HT1080 (cell line): Measurements from ENCODE around the gene SSR2. TPM values are rescaled to one million over a fixed set of nuclear protein-coding genes. Genes with fewer than 3 reads are reported as not detected.

Experiments used
- DNase-seq: peaks from one replicate; pipeline ENCODE4 v3.0.0-alpha.2; 2015; ENCODE audit warnings: low read depth
- polyA plus RNA-seq, 2 experiments: library from polyadenylated mRNA; depleted of rRNA; stranded (reverse); fragments of >200 nt; gene quantifications; 2 replicates each; pipeline ENCODE4 v1.2.3, GENCODE V29; 2015
- total RNA-seq: library from RNA; depleted of rRNA; stranded (reverse); fragments of >200 nt; shearing (Covaris generic); gene quantifications from 2 replicates; pipeline ENCODE4 v1.2.3, GENCODE V29; 2014; rRNA removed

Gene SSR2
- 582 and 611 TPM in 2 replicates for total RNA-seq
- 568 and 615 TPM in 2 replicates for polyA plus RNA-seq (2015; cell fraction: cytosol; rRNA removed)
- polyA plus RNA-seq (2015; cell fraction: nucleus; rRNA removed) = 466 and 506 TPM in 2 replicates

DNA sequence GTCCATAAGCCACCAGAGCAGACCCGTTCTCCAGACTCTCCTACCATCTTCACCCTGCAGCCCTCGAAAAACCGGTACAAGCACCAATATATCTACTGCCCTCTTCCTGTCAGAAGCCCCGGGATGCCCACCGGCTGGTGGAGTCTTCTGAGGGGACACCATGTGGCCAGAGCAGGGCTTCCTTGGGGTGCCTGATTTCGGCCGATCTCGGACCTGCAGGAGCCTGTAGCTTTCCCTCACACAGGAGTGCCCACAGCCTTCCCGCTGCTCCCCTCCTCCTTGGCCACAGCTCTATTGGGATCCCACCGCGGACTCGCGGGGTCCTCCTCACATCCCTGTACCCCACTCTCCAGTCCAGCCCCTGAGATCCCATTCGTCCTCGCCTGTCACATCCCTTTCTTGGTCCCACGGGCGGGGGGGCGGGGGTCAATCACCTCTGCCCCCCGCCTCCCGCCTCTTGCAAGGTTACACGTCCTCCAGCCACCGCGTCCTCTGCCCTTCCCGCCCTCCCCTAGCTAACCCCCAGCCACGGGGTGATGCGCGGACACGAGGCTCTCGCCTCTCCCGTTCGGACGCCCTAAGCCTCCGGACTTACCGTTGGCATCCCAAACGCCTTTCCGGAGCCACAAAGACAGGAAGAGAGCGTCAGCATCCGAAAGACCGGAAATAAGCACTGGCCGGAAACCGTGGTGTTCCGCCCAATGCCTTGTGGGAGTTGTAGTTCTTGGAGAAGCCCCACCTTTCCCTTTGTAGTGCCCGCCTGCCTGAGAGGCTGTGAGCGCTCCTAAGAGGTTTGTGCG lies at the start of gene SSR2:
TSS of gene SSR2 (minus strand) at position 659 of the 800 bp plus-strand sequence. CDS start 784 bp downstream, outside the sequence.
- peak; percentile 91 for DNase-seq

DNA sequence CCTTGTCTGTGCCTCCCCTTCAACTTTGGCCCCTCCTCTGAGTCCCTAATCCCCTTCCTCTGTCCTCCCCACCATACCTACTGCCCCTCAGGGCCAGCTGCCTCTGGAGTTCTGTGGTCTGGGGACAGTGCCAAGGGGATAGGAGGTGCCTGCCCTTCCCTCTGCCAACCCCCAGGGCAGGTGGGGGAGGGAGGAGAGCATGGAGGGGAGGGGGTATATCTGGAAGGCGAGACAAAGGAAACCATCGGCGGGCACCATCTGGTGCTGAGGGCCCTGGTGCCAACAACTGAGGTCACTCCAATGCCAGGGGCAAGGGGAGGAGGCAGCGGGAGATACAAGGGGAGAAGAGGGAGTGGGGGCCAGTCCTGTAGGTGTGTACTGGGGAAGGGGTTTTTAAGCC lies 49.8 kb upstream of the SSR2 start:
- no peak for DNase-seq

DNA sequence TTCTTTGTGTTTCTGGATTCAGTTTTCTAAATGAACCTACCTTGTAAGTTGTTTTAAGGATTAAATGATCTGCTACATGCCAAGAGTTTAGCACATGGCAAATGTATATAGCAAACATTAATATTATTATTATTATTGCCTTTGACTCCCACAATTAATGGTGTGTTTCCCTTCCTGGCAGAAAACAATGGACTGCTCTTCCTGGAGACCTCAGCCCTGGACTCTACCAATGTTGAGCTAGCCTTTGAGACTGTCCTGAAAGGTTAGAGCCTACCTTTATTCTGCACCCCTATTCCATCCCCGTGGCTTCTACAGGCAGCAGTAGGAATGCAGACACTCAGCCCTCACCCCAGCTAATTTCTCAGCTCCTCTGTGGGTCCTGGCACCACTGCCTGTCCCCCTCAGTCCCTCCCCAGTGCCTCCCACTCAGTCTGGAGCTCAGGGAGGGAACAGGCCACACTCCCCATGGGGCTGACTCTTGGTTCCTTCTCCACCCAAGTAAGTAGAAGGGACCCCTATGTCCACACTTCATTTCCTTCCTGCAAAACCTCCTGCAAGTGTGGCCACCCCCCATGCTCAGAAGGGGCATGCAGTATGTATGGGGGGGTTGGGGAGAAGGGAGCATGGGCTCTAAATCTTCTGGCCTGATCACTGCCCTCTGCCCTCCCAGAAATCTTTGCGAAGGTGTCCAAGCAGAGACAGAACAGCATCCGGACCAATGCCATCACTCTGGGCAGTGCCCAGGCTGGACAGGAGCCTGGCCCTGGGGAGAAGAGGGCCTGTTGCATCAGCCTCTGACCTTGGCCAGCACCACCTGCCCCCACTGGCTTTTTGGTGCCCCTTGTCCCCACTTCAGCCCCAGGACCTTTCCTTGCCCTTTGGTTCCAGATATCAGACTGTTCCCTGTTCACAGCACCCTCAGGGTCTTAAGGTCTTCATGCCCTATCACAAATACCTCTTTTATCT lies 49.0 kb upstream of the SSR2 start:
- no peak for DNase-seq

DNA sequence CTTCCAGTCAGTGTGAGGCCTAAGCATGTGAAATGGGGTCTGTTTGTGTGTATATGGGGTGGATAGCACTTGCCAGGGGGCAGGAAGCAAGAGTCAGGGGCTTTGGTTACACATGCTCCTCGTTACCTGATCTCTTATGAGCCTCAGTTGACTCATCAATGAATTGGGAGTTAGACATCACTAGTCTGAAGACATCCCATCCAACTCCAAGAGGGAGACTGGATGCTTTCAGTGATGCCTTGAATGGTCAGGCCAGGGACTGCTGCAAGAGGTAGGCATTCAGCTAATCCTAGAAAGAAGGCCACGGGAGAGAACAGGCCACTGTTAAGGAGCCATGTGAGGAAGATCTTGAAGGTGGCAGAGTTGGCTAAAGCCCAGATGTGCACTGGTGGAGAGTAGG lies 46.5 kb upstream of the SSR2 start:
- peak; percentile 40 for DNase-seq

DNA sequence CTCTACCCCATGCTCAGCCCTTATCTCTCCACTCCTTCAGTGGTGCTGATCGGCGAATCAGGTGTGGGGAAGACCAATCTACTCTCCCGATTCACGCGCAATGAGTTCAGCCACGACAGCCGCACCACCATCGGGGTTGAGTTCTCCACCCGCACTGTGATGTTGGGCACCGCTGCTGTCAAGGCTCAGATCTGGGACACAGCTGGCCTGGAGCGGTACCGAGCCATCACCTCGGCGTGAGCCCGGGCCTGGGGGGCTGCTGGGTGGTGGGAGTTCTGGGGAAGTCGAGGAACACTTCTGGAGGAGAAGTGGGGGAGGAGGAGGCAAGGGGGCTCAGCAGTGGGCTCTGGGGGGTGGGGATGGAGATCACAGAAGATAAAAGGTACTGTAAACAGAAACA lies 45.1 kb upstream of the SSR2 start:
- no peak for DNase-seq

DNA sequence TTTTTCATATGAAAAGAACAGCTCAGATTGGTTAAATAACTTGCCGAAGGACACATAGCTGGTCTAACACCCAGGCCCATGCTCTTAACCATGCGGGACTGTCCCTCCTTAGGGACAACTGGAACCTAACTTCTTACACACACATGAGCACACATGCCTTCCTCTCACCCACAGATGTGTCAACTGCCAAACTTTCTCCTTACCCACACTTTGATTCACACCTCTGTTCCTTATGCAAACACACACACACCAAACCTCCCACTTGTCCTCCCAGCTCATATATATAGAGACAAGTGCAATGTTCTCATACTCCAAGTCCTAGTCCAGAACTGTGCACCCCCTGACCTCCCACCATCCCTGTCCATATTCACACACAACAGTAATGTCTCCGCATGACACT lies 44.5 kb upstream of the SSR2 start:
- no peak for DNase-seq

DNA sequence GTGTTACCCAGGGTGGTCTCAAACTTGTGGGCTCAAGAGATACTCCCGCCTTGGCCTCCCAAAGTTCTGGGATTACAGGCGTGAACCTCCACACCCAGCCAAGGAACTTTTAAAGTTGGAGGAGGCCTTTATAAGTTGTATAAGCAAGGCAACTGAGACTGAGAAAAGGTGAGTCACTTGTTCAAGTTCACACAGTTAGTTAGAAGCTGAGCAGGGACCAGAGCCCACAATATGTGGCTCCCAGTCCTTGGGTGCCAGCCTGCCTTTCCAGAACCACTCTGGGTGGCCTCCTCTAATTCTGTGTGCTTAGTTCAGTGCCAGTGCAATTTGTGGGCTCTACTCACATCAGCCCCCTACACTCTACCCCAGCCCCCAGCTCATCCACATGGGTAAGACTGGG lies 43.9 kb upstream of the SSR2 start:
- no peak for DNase-seq

DNA sequence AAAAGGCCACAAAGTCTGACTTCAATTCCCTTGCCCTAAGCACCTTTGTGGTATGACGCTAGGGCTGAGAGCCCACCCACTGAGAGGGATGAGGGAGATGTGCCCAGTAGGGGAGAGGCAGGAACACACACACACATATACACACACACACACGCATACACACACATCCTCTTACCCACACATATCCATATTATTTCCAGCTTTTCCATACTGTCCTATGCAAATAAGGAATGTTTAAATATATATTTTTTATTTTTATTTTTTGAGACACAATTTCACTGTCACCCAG lies 43.2 kb upstream of the SSR2 start:
- no peak for DNase-seq

DNA sequence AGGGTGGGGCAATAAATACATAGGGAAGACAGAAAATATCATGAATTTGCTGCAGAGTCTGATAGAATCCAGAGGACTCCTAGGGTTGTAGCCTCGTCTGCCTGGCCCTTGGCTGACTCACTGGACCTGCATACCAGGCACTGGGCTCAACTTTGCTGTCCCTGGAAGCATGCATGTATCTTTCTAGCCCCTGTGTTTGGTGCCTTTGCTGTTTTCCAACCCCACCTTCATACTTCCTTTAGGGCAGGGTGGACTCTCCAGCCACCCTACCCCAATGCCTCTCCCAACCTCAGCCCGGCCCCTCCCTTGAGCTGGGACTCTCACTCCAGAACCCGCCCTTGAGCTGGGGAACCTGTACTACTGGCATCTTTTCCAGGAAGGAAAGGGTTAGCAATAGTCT lies 41.4 kb upstream of the SSR2 start:
- no peak for DNase-seq

DNA sequence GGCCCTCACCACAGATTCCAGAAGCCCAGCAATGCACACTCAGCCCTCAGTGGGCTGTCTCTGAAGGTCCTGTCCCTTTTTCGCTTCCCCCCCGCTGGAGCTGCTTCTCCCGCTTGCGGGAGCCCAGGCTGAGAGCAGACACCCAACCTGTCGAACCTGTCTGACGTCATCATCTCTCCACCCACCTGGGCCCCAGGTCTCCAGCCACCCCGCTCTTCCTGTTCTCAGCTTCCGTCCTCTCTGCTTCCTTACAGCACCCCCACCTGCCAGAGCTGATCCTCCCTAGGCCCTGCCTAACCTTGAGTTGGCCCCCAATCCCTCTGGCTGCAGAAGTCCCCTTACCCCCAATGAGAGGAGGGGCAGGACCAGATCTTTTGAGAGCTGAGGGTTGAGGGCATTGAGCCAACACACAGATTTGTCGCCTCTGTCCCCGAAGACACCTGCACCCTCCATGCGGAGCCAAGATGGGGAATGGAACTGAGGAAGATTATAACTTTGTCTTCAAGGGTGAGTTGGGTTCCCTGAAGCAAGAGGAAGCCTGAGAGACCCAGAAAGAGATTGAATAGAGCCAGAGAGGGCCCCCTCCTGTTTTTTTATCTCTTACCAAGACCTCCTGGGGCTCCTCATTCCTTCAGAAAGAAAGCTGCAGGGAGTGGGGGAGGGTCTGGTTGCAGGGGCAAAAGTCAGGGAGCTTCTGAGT lies 40.3 kb upstream of the SSR2 start, which contains the start of gene RAB25:
TSS of gene RAB25 (plus strand) at position 224 of the 700 bp plus-strand sequence. CDS start at position 465, 241 bp downstream.
- DNase-seq = no peak

DNA sequence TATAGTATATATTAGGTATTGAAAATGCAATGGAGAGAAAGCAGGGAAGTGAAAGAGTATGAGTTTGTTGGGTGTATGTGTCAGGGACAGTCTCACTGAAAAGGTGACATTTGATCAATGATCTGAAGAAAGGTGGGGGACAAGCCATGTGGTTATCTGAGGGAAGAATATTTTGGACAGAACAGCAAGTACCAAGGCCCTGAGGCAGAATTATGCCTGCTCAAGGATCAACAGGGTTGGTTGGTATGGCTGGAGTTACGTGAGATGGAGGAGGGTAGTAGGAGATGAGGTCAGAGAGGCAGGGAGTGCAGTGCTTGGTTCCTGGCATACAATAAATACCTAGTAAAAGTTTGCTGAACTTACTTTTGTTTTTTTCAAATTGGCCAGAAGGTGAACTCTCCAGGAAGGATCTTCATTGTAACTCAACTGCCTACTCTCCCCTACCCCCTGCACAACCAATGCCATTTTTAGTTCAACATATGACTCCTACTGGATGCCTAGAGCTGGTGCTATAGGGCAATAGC lies 35.6 kb upstream of the SSR2 start:
- DNase-seq = no peak

DNA sequence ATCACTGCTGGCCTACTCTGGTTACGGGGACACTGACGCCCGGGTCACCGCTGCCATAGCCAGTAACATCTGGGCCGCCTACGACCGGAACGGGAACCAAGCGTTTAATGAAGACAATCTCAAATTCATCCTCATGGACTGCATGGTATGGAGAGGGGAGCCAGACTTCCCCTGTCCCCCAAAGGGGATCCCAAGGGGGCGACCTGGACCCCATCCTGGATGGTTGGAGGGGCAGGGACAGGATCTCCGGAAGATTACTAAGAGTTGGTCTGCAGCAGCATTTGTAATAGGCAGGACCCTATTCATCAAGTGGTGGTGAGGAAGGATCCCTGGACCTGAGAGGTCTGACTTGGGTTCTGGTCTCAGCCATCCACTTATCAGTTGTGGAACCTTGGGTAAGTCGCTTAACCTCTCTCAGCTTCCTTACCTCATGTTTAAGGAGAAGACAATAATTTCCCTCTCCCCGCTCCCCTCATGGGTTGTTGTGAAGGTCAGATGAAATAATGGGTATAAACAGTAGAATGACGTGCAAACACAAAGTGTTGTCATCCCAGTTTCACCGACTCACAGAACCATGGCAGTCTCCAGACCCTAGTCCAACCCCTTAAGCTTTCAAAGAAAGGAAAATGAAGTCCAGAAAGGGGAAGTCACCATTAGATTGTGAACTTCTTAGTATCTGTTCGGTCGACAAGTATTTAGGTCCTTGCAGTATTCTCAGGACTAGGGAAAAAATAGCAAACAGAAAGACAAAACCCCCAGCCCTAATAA lies 34.7 kb upstream of the SSR2 start:
- no peak for DNase-seq

DNA sequence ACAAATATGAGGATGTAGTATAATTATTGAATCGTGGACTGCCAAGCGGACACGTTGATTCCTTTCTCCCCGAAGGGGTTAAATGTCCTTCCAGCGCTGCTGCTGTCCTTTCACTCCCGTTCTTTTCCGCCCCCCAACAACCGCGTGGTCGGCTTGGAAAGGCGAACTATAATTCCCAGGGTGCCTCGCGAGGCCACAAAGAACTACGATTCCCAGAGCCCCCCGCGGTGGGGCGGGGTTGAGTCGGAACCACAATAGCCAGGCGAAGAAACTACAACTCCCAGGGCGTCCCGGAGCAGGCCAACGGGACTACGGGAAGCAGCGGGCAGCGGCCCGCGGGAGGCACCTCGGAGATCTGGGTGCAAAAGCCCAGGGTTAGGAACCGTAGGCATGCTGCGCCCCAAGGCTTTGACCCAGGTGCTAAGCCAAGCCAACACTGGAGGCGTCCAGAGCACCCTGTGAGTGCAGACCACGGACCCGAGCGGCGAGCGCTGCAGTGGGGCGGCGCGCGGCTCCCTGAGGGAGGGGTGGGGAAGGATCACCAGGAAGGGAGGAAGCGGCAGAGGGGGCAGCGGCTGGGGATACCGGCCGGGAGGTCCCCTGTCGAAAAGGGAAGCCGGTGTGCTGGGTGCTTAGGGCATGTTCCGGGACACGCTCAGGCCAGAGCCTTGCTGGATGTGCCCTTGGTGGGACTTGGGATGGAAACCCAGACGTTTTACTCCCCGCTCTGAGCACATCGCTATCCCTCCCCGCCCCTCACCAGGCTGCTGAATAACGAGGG lies 33.9 kb upstream of the SSR2 start, which contains the start of gene LAMTOR2:
TSS of gene LAMTOR2 (plus strand) at position 283 of the 781 bp plus-strand sequence. CDS start at position 391, 108 bp downstream.
- DNase-seq = peak; percentile 97

DNA sequence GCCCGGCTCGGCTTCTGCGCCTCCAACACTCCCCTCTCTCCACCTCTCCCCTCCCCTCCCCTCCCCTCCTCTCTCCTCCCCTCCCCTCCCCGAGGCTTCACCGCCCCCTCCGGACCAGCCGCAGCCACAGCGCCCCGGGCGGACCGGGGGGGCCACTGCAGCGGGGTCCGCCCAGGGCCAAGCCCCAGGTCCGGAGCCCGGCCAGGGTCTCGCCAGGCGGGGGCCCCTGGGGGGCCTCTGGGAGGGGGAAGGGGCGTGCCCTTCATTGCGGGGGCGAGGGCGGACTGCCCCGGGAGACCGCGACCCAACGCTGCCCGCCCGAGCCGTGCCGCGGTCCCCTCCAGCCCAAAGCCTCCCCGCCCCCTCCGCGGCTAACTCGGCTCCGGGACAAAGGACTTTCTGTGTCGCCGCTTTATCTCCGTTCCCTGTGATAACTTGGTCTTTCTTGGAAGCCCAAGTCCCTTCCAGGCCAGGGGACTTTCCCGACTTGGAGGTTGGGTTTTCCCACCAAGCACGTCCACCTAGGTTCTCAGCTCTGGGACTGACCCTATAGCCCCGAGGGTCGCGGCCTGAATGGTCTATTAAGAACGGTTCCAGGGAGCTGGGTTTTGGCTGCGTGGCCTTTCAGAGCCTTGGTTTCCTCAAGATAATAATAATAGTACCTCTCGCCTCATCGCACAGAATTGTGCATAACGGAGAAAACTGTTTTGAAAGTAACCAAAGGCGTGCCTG lies 33.2 kb upstream of the SSR2 start, which contains the start of gene UBQLN4:
TSS of gene UBQLN4 (minus strand) at position 31 of the 732 bp plus-strand sequence. CDS start 97 bp downstream, outside the sequence.
- DNase-seq = peak; percentile 48

DNA sequence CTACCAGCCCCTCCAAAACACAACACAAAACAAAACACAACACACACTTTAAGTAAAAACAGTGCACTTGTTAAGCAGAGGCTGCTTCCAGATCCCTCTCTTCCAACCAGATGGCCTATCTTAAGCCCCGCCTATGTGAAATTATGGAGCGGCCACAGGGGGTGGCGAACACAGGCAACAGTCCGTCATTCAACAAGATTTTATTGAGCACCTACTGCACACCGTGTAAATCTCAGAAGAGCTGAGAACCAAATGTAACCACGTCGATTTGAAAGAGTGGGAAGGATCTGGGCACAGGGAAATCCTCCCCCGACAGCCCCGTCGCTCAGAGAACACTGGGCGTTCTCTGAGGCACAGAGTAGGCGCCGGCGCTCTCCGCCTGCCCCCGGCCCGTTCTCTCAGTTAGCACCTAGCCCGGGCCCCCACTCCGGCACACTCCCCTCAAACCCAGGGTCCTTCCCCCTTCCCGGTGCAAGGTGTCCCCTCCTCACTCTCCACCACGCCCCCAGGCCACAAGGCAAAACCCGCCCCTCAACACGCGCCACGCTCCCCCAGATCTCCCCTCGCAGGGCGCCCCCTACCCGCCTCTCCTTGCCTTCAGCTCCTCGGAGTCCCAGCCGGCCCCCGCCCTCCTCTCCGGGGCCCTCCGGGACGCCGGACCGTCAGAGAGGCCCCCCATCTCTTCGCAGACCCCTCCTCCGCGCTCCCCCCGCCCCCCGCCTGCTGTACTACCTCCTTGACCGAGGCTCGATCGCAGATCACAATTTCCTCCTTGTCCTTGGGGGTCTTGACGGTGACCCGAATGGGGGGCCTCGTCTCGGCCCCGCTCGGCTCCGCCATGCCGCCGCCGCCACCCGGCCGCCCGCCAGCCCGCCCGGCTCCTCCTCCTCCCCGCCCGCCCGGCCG lies 32.4 kb upstream of the SSR2 start:
- DNase-seq = peak; percentile 69

DNA sequence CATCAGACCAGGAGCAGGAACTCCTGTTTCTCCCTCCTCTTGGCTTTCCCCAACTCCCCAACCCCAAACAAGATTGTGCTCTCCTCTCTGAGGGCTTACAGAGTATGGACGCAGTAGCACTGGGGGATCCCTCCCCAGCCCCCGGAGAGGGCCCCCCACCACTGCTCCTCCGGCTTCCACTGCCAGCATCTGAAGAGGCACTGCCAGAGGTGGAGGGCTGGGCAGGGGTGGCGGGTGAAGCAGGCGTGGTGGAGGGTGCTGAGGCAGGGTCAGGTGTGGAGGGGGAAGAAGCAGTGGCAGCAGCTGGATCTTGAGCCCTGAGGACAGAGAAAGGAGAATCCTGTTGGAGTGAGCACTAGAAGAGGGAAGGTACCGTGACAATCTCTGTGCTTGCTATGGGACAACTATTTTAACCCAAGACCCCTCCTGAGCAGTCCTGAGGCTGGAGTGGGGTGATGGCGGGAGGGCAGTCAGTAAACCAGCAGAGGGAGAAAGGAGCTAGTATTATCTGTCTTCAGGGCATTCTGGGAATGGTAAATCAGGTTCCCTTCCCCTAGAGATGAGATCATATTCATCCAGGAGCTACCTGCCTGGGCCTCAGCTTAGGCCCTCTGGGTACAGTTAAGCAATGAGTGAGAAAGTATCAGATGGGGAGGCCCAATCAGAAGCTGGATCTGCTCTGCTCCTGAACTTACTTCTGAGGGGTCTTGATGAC lies 30.4 kb upstream of the SSR2 start:
- DNase-seq = no peak

DNA sequence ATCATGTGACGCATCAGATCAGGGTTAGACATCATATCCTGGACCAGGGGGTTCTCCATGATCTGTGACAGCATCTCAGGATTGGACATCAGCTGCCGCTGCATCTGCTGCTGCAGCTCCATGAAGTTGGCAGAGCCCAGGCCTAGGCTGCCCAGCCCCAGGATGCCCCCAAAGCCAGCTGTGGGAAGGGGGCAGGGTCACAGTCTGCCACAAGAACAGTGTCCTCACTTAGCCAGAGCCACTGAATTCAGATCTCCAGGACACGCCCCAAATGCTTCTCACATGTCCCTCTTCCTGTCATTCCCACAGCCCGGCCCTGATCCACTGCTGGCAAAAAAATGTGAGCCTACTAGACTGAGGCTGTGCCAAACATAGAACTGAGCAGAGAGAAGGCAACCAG lies 29.6 kb upstream of the SSR2 start:
- no peak for DNase-seq
